ENCODE data around the gene PIK3AP1. TPM values are rescaled to one million over a fixed set of nuclear protein-coding genes. Genes with fewer than 3 reads are reported as not detected.

PIK3AP1 gene
- total RNA-seq, 1 donor: 49.0 TPM

DNA sequence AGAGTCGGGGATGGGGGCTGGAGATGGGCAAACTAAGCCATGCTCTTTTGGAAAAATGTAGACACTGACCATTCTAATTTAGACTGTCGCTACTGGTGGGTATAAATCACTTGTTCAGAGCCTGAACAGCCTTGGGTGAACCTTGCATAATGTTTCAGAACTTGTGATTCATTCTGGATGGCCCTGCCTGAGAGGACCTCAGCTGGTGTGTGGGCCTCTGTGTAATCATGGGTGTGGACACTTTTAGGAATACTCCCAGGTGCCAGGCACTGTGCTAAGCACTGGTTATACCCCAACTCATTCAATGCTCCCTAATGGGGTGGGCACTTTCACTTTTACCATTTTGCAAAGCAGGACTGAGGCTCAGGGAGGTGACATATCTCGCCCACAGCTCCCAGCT lies 106.7 kb downstream of the PIK3AP1 start:
- Histone ChIP-seq H3K9me3 (ENCODE audit: low read depth, low read length) (no peaks in the 10 kb centered on the region), H3K4me1 (ENCODE audit: insufficient read depth, low read length) (peaks cover 7% of the 10 kb centered on the region), H3K27me3 (ENCODE audit: insufficient read depth, low read length) (no peaks in the 10 kb centered on the region), H3K4me3 (ENCODE audit: low read length) (no peak overlapping the region)

DNA sequence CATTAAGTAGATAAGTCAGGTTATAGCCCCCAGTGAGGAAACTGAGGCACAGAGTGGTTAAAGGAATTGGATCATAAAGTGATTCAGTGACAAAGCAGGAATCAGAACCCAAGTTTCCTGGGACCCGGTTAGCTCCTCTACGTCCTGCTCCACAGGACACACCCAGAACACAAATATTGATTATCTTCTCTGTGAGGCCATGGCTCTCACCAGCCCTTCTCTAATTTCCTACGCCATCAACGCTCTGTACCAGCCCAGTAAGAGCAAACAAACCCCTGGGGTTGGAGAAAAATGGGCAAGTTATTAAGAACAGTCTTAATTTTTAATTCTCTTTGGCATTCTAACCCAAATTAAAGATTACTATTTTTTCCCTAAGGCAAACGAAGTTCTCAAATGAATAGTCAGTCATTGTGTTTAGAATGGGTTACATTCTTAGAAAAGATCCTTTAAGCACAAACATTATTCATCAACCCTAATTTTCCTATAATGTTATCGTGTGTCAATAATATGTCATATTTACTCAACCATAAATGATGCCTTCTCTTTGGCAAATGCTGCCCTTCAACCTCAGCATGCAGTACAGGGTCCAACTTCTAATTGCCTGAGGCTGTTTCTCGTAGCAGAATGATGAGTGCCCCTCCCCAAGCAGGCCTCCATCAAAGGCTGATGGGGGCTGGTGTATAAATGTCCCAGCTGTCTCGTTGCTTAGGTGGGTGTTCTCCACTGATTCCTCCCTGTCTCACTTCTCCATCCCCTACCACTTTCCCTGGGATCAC lies 108.1 kb downstream of the PIK3AP1 start:
- no peaks in the 10 kb centered on the region for H3K27me3 ChIP-seq (ENCODE audit: insufficient read depth, low read length)
- no peak overlapping the region for H3K4me3 ChIP-seq (ENCODE audit: low read length)
- no peaks in the 10 kb centered on the region for H3K9me3 ChIP-seq (ENCODE audit: low read depth, low read length)
- peaks cover 7% of the 10 kb centered on the region for H3K4me1 ChIP-seq (ENCODE audit: insufficient read depth, low read length)

DNA sequence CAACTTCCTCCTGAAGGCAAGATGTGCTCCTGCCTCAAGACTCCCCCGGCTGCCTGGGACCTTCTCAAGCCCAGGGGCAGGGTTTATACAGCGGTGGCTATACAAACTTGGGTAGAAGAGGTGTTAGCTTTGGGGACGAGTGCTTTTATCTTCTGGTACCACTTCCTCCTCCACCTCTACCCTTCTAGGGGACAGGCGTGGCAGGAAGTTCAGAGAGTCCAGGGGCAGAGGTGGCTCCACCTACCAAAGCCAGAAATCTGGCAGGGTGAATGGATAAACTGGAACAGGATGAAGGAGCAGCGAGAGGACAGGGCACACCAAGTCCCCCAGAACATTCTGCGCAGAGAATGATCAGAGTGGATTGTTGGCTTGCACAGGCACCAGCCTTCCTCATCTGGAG lies 109.5 kb downstream of the PIK3AP1 start:
- Histone ChIP-seq H3K4me1 (ENCODE audit: insufficient read depth, low read length) (peaks cover 7% of the 10 kb centered on the region), H3K27me3 (ENCODE audit: insufficient read depth, low read length) (no peaks in the 10 kb centered on the region), H3K4me3 (ENCODE audit: low read length) (no peak overlapping the region), H3K9me3 (ENCODE audit: low read depth, low read length) (no peaks in the 10 kb centered on the region)

DNA sequence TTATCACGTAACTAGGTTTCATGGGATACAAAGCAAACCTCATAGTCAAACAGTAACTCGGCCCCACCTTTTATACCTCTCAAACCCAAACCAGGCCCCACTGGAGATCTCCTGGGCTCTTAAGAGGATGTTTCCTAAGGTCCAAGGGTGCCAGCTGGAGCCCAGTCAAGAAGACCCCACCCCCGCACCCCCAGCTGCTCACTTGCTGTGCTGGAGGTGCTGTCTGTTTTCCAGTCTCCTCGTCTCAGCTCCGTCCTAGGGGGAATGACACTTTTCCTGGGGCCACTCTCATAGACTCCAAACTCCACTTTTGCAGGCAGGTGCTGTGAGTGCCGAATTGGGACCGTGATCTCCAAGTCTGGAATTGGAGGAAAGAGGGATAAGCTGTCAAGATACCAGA lies 110.8 kb downstream of the PIK3AP1 start:
- no peaks in the 10 kb centered on the region for H3K27me3 ChIP-seq (ENCODE audit: insufficient read depth, low read length)
- peaks cover 7% of the 10 kb centered on the region for H3K4me1 ChIP-seq (ENCODE audit: insufficient read depth, low read length)
- H3K9me3 ChIP-seq (ENCODE audit: low read depth, low read length): no peaks in the 10 kb centered on the region
- no peak overlapping the region for H3K4me3 ChIP-seq (ENCODE audit: low read length)

DNA sequence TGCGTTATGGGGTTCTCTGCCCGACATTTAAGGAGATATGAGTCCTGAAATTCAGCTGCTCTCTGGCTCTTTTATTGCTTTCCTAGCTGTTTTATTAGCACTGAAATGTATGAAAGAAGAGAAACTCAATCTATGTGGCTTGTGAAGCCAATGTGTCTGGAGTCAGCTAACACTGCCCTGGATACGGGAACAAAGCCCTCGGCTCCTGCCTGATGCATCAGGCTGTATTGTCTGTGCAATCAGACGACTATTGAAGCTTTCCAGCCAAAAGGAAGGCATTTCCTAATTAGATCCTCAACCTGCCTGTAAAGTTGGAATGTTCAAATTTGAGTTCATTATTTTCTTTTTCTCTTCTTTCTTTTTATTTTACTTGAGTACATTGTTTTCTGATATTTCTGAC lies 111.5 kb downstream of the PIK3AP1 start:
- Histone ChIP-seq H3K27me3 (ENCODE audit: insufficient read depth, low read length) (no peaks in the 10 kb centered on the region), H3K4me3 (ENCODE audit: low read length) (no peak overlapping the region), H3K4me1 (ENCODE audit: insufficient read depth, low read length) (peaks cover 7% of the 10 kb centered on the region), H3K9me3 (ENCODE audit: low read depth, low read length) (no peaks in the 10 kb centered on the region)

DNA sequence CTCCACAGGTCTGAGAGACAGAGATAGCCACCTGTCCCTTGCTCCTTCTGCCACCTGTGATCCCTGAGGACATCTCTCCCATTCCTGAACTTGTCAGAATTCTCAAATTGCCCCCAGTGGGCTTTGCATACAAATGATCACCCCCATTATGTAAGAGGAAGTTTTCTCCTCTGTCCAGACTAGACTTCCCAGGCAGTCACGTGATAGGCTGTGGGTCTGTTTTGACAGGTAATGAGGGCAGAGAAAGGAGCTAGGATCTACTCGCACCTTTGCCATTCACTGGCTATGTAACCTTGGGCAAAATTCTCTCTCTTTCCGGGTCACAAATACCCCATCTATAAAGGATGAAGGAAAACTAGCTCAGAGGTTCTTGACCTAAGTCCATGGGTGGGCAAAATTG lies 112.1 kb downstream of the PIK3AP1 start:
- no peaks in the 10 kb centered on the region for H3K9me3 ChIP-seq (ENCODE audit: low read depth, low read length)
- no peaks in the 10 kb centered on the region for H3K27me3 ChIP-seq (ENCODE audit: insufficient read depth, low read length)
- H3K4me1 ChIP-seq (ENCODE audit: insufficient read depth, low read length): peaks cover 7% of the 10 kb centered on the region
- no peak overlapping the region for H3K4me3 ChIP-seq (ENCODE audit: low read length)

DNA sequence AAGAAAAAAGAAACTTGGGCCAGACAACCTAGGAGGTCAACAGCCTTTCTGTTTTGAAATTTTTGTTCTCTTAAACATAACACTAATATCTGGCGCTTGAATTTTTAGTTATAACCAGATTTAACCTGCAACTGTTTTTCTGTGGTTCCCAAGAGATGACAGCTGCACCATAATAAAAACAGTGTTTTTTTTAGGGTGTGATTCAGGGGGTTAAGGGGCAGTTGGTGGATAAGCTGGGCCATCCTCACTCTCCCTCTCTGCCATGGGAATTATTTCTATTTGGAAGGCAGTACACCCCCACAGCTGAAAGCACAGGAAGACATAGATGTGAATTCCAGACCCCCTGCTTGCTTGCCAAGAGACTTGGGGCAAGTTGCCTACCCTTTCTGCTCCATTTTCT lies 113.4 kb downstream of the PIK3AP1 start:
- no peak overlapping the region for H3K4me3 ChIP-seq (ENCODE audit: low read length)
- no peaks in the 10 kb centered on the region for H3K9me3 ChIP-seq (ENCODE audit: low read depth, low read length)
- H3K4me1 ChIP-seq (ENCODE audit: insufficient read depth, low read length): peaks cover 7% of the 10 kb centered on the region
- no peaks in the 10 kb centered on the region for H3K27me3 ChIP-seq (ENCODE audit: insufficient read depth, low read length)

DNA sequence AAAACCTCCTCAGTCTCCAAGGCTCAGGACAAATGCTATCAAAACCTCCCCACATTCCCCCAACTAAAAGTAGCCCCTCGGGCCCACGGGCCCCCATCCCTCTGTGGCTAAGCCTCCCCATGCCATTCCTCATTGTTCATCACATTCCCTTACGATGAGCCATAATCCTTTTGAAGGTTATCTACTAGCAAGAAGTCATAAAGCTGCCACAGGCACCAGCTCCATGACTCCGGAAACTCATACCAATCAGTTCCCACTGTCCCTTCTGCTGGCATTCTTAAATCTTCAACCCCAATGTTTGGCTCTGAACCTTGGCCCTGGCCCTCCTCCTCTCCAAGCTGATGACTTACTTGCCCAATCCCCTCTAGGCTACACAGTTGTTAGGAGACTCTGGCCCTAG lies 114.1 kb downstream of the PIK3AP1 start:
- no peak overlapping the region for H3K4me3 ChIP-seq (ENCODE audit: low read length)
- peaks cover 7% of the 10 kb centered on the region for H3K4me1 ChIP-seq (ENCODE audit: insufficient read depth, low read length)
- no peaks in the 10 kb centered on the region for H3K27me3 ChIP-seq (ENCODE audit: insufficient read depth, low read length)
- no peaks in the 10 kb centered on the region for H3K9me3 ChIP-seq (ENCODE audit: low read depth, low read length)

DNA sequence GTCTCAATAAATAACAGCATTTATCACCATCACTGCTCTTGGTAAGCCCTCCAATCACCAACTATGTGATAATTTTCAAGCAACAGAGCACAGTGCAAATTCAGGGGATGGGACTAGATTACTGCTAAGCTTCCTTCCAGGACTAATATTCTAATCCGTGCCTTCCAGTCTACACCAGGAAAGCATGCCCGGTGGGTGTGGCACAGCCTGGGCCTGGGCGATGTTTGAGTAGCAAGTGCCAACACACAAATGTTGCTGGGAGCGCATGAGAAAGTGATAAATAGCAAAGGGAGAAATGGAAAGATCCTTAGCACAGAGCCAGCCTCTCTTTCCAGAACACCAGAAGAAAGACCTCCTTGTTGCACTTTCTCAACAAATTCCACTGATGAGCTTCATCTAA lies 120.0 kb downstream of the PIK3AP1 start:
- Histone ChIP-seq H3K9me3 (ENCODE audit: low read depth, low read length) (no peaks in the 10 kb centered on the region), H3K27me3 (ENCODE audit: insufficient read depth, low read length) (no peaks in the 10 kb centered on the region), H3K4me3 (ENCODE audit: low read length) (no peak overlapping the region), H3K4me1 (ENCODE audit: insufficient read depth, low read length) (no peaks in the 10 kb centered on the region)

DNA sequence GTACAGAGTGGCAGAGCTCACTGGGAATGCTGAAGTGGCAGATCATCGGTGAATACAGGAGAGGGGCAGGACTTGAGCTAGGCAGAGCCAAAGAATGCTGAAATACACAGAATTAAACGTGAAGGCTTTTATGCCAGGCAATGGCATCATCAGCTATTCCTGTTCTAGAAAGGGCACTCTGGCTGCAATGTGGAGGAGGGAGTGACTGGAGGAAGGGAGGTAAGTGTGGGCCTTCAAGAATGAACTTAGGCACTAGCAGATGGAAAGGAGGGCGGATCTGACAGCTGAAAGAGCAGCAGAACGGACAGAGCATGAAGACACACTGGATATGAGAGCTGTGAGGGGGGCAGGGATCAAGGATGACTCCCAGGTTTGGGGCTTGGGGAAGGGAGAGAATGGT lies 121.5 kb downstream of the PIK3AP1 start:
- no peaks in the 10 kb centered on the region for H3K27me3 ChIP-seq (ENCODE audit: insufficient read depth, low read length)
- no peak overlapping the region for H3K4me3 ChIP-seq (ENCODE audit: low read length)
- H3K9me3 ChIP-seq (ENCODE audit: low read depth, low read length): no peaks in the 10 kb centered on the region
- H3K4me1 ChIP-seq (ENCODE audit: insufficient read depth, low read length): no peaks in the 10 kb centered on the region

DNA sequence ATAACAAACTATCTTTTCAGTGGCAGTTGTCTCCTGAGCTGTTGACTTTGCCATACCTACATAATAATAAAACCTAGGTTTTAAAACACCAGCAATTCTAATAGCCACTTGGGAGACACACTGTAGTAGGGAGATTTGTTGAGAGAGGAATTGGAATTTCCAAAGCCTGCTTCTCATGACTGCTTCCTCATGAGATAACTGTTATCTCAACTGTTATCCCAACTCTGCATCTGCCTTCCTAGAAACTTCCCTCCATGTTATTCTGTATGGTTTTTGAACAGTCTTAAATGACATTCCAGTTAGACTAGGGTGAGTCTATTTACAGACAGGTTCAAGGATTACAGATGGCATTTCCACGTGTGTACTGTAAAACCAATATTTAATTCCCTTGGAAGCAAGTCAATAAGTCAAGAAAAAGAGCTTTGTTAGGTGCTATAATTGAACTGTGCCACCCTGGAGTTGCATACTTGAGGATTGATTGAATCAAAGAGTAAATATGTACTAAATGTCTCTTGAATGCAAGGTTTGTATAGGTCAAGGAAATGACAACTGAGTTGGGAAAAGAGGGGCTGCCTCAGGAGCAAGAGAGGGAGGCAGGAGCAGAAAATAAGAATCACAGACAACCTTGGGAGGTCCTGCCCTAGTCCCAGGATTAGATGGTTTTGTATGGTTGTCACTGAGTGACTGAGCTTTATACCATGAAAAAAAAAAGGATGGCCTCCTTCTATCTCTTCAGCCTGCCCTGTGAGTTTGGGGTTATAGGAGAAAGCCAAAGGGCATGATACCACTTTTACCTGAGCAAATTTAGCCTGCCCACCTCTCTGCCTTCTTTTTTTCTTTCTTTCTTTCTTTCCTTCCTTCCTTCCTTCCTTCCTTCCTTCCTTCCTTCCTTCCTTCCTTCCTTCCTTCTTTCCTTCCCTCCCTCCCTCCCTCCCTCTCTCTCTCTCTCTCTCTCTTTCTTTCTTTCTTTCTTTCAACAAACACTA lies 123.6 kb downstream of the PIK3AP1 start:
- Histone ChIP-seq H3K4me3 (ENCODE audit: low read length) (no peak overlapping the region), H3K27me3 (ENCODE audit: insufficient read depth, low read length) (no peaks in the 10 kb centered on the region), H3K4me1 (ENCODE audit: insufficient read depth, low read length) (no peaks in the 10 kb centered on the region), H3K9me3 (ENCODE audit: low read depth, low read length) (no peaks in the 10 kb centered on the region)

DNA sequence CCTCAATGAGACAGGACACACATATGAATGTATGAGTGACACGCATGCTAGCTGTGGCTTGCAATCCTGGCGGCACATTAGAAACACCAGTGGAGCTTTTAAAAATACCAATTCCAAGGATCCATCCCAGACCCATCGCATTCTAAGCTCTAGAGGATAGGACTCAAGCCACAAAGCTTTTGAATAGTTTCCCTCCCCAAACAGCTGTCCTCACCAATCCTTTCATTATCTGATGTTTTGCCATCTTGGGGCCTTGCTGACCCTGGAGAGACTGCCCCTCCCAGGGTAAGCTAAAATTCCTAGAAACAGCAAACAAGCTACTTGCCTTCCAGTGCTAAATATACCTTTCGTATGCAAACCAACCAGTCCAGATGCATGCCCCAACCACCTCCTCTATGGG lies 124.6 kb downstream of the PIK3AP1 start:
- no peaks in the 10 kb centered on the region for H3K27me3 ChIP-seq (ENCODE audit: insufficient read depth, low read length)
- H3K9me3 ChIP-seq (ENCODE audit: low read depth, low read length): no peaks in the 10 kb centered on the region
- no peak overlapping the region for H3K4me3 ChIP-seq (ENCODE audit: low read length)
- H3K4me1 ChIP-seq (ENCODE audit: insufficient read depth, low read length): no peaks in the 10 kb centered on the region

DNA sequence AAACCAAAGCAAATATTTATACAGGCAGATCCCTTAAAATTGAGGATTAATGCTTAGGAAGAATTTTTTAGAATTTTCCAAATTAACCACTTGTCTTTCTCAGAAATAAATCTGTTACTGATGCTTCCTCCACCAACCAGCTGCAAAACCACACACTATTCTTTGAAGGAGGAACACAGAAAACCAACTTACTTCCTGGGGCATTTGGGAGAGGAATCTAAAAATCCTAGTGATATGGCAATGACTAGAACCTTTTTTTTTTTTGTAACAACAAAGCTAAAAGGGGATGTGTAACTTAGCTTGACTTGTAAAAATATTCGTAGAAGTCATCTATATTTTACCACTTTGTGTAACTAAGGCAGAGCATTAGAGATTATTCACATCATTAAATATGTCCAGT lies 128.4 kb downstream of the PIK3AP1 start:
- no peaks in the 10 kb centered on the region for H3K27me3 ChIP-seq (ENCODE audit: insufficient read depth, low read length)
- peaks cover 10% of the 10 kb centered on the region for H3K4me1 ChIP-seq (ENCODE audit: insufficient read depth, low read length)
- no peaks in the 10 kb centered on the region for H3K9me3 ChIP-seq (ENCODE audit: low read depth, low read length)
- H3K4me3 ChIP-seq (ENCODE audit: low read length): no peak overlapping the region

DNA sequence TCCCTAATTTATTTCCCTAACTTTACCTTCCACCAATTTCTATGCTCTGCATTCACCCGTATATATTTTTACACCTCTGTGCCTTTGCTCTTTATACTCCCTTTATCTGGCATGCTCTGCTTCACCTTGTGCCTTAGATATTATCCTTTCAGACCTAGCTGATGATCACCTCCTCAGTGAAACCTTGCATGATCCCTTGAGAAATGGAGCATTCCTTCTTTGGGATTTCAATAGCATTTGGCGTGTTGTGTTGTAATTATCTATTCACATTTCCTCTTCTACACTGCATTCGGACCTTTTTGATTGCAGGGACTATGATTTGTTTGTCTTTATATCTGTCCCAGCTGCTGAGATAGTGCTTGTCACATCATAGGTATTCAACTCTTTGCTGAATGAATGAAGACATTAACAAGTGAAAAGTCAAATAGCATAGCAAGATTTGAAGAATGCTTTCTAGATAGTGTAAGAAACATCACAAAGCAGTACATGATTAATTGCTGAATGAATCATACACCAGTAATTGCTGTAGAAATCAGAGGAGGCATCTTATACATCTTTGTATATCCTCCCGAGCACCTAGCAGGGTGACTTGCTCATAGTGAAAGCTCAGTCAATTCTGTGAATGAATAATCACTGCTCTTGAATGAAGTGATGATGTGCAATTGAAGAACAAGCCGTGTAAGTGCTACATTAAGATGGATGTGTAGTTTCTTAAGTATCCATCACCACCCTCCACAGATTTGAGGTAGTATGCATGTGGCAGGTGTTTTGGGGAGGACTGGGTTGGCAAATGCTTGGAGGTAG lies 131.5 kb downstream of the PIK3AP1 start:
- no peaks in the 10 kb centered on the region for H3K9me3 ChIP-seq (ENCODE audit: low read depth, low read length)
- H3K4me3 ChIP-seq (ENCODE audit: low read length): no peak overlapping the region
- H3K27me3 ChIP-seq (ENCODE audit: insufficient read depth, low read length): no peaks in the 10 kb centered on the region
- peaks cover 27% of the 10 kb centered on the region for H3K4me1 ChIP-seq (ENCODE audit: insufficient read depth, low read length)

DNA sequence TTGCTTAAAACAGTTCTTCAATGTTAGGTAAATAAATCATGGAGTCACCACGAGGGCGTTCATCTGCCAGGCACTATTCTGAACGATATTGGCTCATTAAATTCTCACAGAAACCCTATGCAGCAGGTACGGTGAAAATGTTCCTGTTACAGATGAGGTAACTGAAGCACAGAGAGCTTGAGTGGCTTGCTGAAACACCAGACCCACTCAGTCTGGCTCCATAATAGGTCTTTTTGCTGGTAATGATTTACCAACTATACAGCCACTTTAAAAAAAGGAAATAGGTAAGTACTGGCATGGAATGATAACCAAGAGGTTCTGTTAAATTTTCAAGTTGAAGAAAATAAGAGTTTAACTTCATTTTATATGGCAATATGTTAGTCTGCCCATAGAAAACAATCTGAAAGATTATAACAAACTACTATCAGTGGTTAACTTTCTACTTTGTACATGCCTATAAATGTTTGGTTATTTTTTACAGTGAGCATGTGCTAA lies 132.2 kb downstream of the PIK3AP1 start:
- Histone ChIP-seq H3K9me3 (ENCODE audit: low read depth, low read length) (no peaks in the 10 kb centered on the region), H3K4me3 (ENCODE audit: low read length) (no peak overlapping the region), H3K4me1 (ENCODE audit: insufficient read depth, low read length) (peaks cover 32% of the 10 kb centered on the region), H3K27me3 (ENCODE audit: insufficient read depth, low read length) (no peaks in the 10 kb centered on the region)

Data from mononuclear cell (primary cell).